Suprapubic skin (tissue), 3 donors: ENCODE data around the gene COL4A5.

Experiments used
- POLR2A ChIP-seq, 2 donors: fragments of 450-650 bp; IDR thresholded peaks; one replicate each; pipeline ENCODE4 v1.6.1; 2017; ENCODE audit warnings: antibody characterized with exemption in 2 of 2, mild to moderate bottlenecking in 2 of 2, moderate library complexity in 2 of 2
- TF ChIP-seq, protein P1 (sequence below), 2 donors: fragments of 200-600 bp in 1 of 2; fragments of 450-650 bp in 1 of 2; sonication (generic) in 1 of 2; IDR thresholded peaks; one replicate each; pipeline ENCODE4 v1.5.1; 2016 to 2019; ENCODE audit warnings: antibody characterized with exemption in 2 of 2, mild to moderate bottlenecking in 1 of 2, moderate library complexity in 1 of 2

DNA sequence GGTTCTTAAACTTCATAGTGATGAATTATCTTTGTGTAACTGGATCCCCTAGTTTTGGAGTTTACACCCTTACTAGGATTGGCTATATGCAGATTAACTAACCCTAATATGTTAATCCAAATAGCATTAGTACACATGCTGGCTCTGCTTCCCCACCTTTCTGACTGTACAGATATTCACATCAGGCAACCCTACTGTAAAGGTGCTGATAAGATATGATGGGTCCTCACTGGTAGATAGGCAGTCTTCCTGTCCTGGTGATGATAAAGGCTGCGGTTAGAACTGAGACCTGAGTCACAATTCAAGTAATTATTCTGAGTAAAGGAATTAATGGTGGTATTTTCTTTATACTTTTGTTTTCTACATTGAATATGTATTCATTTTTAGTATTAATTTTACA, 118.6 kb downstream of the COL4A5 start:
- TF ChIP-seq, protein P1, sequence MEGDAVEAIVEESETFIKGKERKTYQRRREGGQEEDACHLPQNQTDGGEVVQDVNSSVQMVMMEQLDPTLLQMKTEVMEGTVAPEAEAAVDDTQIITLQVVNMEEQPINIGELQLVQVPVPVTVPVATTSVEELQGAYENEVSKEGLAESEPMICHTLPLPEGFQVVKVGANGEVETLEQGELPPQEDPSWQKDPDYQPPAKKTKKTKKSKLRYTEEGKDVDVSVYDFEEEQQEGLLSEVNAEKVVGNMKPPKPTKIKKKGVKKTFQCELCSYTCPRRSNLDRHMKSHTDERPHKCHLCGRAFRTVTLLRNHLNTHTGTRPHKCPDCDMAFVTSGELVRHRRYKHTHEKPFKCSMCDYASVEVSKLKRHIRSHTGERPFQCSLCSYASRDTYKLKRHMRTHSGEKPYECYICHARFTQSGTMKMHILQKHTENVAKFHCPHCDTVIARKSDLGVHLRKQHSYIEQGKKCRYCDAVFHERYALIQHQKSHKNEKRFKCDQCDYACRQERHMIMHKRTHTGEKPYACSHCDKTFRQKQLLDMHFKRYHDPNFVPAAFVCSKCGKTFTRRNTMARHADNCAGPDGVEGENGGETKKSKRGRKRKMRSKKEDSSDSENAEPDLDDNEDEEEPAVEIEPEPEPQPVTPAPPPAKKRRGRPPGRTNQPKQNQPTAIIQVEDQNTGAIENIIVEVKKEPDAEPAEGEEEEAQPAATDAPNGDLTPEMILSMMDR (IDR thresholded peaks at IDR 0.05), result no peak
- no peak for TF ChIP-seq POLR2A (IDR thresholded peaks at IDR 0.05)
